K562 (cell line): ENCODE measurements around the gene INCENP. TPM values are rescaled to one million over a fixed set of nuclear protein-coding genes. Genes with fewer than 3 reads are reported as not detected.

Experiments
- ATAC-seq: fragments of 200-7000 bp; cut with Tn5 transposase; 3 replicates; pipeline ENCODE4 v1.9.1; 2020; ENCODE audit warnings: moderate library complexity
- BruUV-seq: library from RNA; stranded (reverse); fragments of 400-500 nt; replicated peaks from 2 replicates; lab custom pipeline; 2021; lab: Mats Ljungman, UMichigan
- CTCF ChIA-PET: fragments of 300-600 bp; formaldehyde crosslinking; extraction: SDS; loops from one replicate; lab custom pipeline; 2021; ENCODE audit warnings: low intra/inter-chr PET ratio; lab: Yijun Ruan, JAX
- POLR2A ChIA-PET: fragments of 300-600, 350-650 bp; sonication (Branson Sonifier 250); formaldehyde crosslinking; extraction: SDS; loops from one replicate; lab custom pipeline; 2021; ENCODE audit warnings: antibody characterized with exemption, inconsistent platforms; lab: Yijun Ruan, JAX
- DNase-seq, 4 experiments: peaks; one replicate each; pipeline versions ENCODE4 v3.0.0 to v3.0.0-alpha.2; 2011 to 2018; ENCODE audit warnings: low spot score in 3 of 4, mixed read lengths in 3 of 4; ENCODE audit errors: extremely low read depth in 1 of 4
- FAIRE-seq: peaks from 2 replicates; lab custom pipeline; 2011; peaks lifted over from hg19 to GRCh38; lab: Jason Lieb, UNC
- H2AFZ ChIP-seq: 2 replicates; pipeline ENCODE4 v1.6.0; 2011; ENCODE audit warnings: low read depth, low read length, control low read depth, inconsistent platforms
- H3K27ac ChIP-seq: fragments of 200-600 bp; 3 replicates; pipeline ENCODE4 v1.8.0; 2011; ENCODE audit warnings: low read depth, mild to moderate bottlenecking, control low read depth, inconsistent platforms, low read length, moderate library complexity, mixed read lengths; ENCODE audit errors: extremely low read depth
- H3K27me3 ChIP-seq, 2 experiments: fragments of 300-600 bp in 1 of 2; 2 replicates in 1 of 2; 3 replicates in 1 of 2; pipeline versions ENCODE4 v1.6.0 to v1.8.0; 2011; ENCODE audit warnings: inconsistent platforms in 2 of 2, low read length in 2 of 2, mild to moderate bottlenecking in 1 of 2, mixed read lengths in 1 of 2, moderate library complexity in 1 of 2; ENCODE audit not compliant: control insufficient read depth in 2 of 2, insufficient read depth in 2 of 2
- H3K36me3 ChIP-seq: fragments of 300-600 bp; 3 replicates; pipeline ENCODE4 v1.8.0; 2011; ENCODE audit warnings: mild to moderate bottlenecking, low read length, inconsistent platforms; ENCODE audit not compliant: control insufficient read depth, insufficient read depth
- H3K4me1 ChIP-seq, 2 experiments: fragments of 200-600 bp in 1 of 2; replicated peaks in 1 of 2; 2 replicates in 1 of 2; 3 replicates in 1 of 2; pipeline versions ENCODE4 v1.5.1 to v1.8.0; 2011; ENCODE audit warnings: inconsistent platforms in 2 of 2, low read length in 2 of 2, mild to moderate bottlenecking in 1 of 2, mixed read lengths in 1 of 2, moderate library complexity in 1 of 2; ENCODE audit not compliant: control insufficient read depth in 2 of 2, insufficient read depth in 2 of 2
- H3K4me2 ChIP-seq: 2 replicates; pipeline ENCODE4 v1.6.1; 2011; ENCODE audit warnings: low read length, control low read depth, inconsistent platforms, mixed read lengths; ENCODE audit not compliant: insufficient read depth
- H3K4me3 ChIP-seq: fragments of 200-600 bp; sonication (generic), shearing (Covaris generic); 2 replicates; pipeline ENCODE4 v1.5.1; 2016; ENCODE audit warnings: control low read depth, inconsistent platforms
- H3K79me2 ChIP-seq: fragments of 200-600 bp; 3 replicates; pipeline ENCODE4 v1.8.0; 2011; ENCODE audit warnings: low read length, inconsistent platforms; ENCODE audit not compliant: control insufficient read depth, insufficient read depth
- H3K9ac ChIP-seq, 2 experiments: 2 replicates each; pipeline versions ENCODE4 v1.6.0 to v1.6.1; 2011; ENCODE audit warnings: low read depth in 2 of 2, low read length in 2 of 2, control low read depth in 1 of 2, inconsistent platforms in 1 of 2, mild to moderate bottlenecking in 1 of 2, mixed read lengths in 1 of 2; ENCODE audit not compliant: insufficient read depth in 1 of 2
- H3K9me1 ChIP-seq: one replicate; pipeline ENCODE4 v1.6.0; 2011; ENCODE audit warnings: inconsistent platforms, mild to moderate bottlenecking, low read length, moderate library complexity; ENCODE audit not compliant: control insufficient read depth, insufficient read depth
- H3K9me3 ChIP-seq: replicated peaks from 2 replicates; pipeline ENCODE4 v1.5.1; 2011; ENCODE audit warnings: low read depth, low read length, inconsistent platforms; ENCODE audit not compliant: control insufficient read depth, insufficient read depth
- H4K20me1 ChIP-seq: replicated peaks from 2 replicates; pipeline ENCODE4 v1.6.1; 2011; ENCODE audit warnings: low read length, inconsistent platforms, mixed read lengths; ENCODE audit not compliant: control insufficient read depth, insufficient read depth
- ADNP ChIP-seq: fragments of 200-800 bp; sonication (Bioruptor generic); IDR thresholded peaks from 2 replicates; pipeline ENCODE4 v1.6.1; 2016; ENCODE audit warnings: missing genetic modification characterization, missing compliant biosample characterization
- CREB3 ChIP-seq: fragments of 450-650 bp; conservative IDR thresholded peaks from 2 replicates; pipeline ENCODE4 v1.6.1; 2016; ENCODE audit warnings: missing genetic modification characterization, low read depth, mild to moderate bottlenecking, missing compliant biosample characterization, moderate library complexity
- NR3C1 ChIP-seq: sonication (generic); formaldehyde crosslinking; IDR thresholded peaks from 2 replicates; pipeline ENCODE4 v1.8.1; 2022; ENCODE audit warnings: missing genetic modification reagents
- REST ChIP-seq, 2 experiments: fragments of 450-650 bp; formaldehyde crosslinking in 1 of 2; IDR thresholded peaks; 2 replicates each; pipeline versions ENCODE4 v1.4.0 to v1.6.1; 2014 to 2020; ENCODE audit warnings: mild to moderate bottlenecking in 2 of 2, borderline replicate concordance in 1 of 2, low read depth in 1 of 2
- ZSCAN32 ChIP-seq: fragments of 450-650 bp; formaldehyde crosslinking; IDR thresholded peaks from 2 replicates; pipeline ENCODE4 v1.4.0; 2020; ENCODE audit warnings: mild to moderate bottlenecking, moderate library complexity
- WGBS: fragments of 100-300 bp; shearing (Covaris generic); methylation state at CpG from one replicate; pipeline ENCODE4 v1.1.6; 2016; ENCODE audit warnings: low coverage, mixed read lengths; ENCODE audit not compliant: insufficient coverage; ENCODE audit errors: missing lambda C conversion rate; 5-methylcytosine and 5-hydroxymethylcytosine counted together
- in situ Hi-C: fragments of 300-500 bp; cut with MboI; formaldehyde crosslinking; loops from 4 replicates; pipeline ENCODE4 v1.15.0; 2018; ENCODE audit warnings: inconsistent platforms, mixed read lengths
- intact Hi-C: fragments of 100-400 bp; cut with micrococcal nuclease; formaldehyde crosslinking; loops from 2 replicates; pipeline ENCODE4 v1.14.2; 2022
- polyA plus RNA-seq, 8 experiments: library from polyadenylated mRNA; depleted of rRNA in 4 of 8; stranded (reverse) in 5 of 8; unstranded in 3 of 8; fragments of >200 nt; fragmentation: Nextera tagmentation in 2 of 8; fragmentation: Illumina TruSeq in 1 of 8; extraction: Ambion mirVana in 2 of 8; extraction: Trizol in 1 of 8; gene quantifications; 2 replicates each; pipeline versions ENCODE4 v1.2.1 to v1.2.3, GENCODE V29; 2011 to 2014; ENCODE audit warnings: inconsistent platforms in 1 of 8, missing spikeins in 1 of 8
- total RNA-seq, 7 experiments: library from RNA; depleted of rRNA in 6 of 7; stranded (reverse); fragments of >200 nt in 6 of 7; fragmentation: Illumina TruSeq in 2 of 7; extraction: Trizol in 2 of 7; gene quantifications; 2 replicates each; pipeline versions ENCODE4 v1.2.1 to v1.2.3, GENCODE V29; 2011 to 2021; ENCODE audit warnings: low replicate concordance in 1 of 7
- TF ChIP-seq, protein P1 (sequence below): sonication (generic); formaldehyde crosslinking; IDR thresholded peaks from 2 replicates; pipeline ENCODE4 v1.9.0; 2022; ENCODE audit warnings: mild to moderate bottlenecking, missing genetic modification reagents
- TF ChIP-seq, protein P2 (sequence below): sonication (generic); formaldehyde crosslinking; IDR thresholded peaks from 2 replicates; pipeline ENCODE4 v1.8.0; 2022; ENCODE audit warnings: mild to moderate bottlenecking, missing genetic modification reagents

The INCENP gene
- total and polyA plus RNA-seq, 9 of the 15 experiments (the other 6 are each of a cell fraction or from before 2014, with no cell fraction given): 1.1 to 97.9 (median 28.2) TPM

DNA sequence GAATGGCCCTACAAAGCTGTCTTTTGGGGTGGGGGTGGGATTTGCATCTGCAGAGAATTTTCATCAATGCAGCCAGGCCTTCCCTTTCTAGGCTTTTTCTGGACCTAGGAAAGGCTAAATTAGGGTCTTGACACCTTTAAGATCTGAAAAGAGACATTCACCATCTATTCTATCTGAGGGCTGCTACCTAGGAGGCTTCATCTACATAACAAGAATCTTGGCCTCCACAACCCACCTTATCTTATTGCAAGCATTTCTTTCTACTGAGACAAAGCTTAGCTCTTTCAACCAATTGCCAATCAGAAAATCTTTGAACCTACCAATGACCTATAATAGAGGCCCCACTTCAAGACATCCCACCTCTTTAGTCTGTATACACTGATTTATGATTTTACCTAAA, 20.7 kb upstream of the INCENP start (continued):
- TF ChIP-seq NR3C1 (no peak), ADNP (no peak)

GRCh38 chr11:62103986-62104385, 19.8 kb upstream of the INCENP start:
- Histone ChIP-seq H3K4me2 (no peak overlapping the region), H3K9ac (no peak overlapping the region), H3K4me3 (no peak overlapping the region), H2AFZ (no peak overlapping the region), H4K20me1 (no peaks in the 10 kb centered on the region), H3K27me3 (no peaks in the 10 kb centered on the region), H3K36me3 (no peaks in the 10 kb centered on the region), H3K9me1 (no peaks in the 10 kb centered on the region), H3K4me1 (peaks cover 3 to 16% of the 10 kb centered on the region in 2 experiments; a peak in 4 of 5 replicates), H3K9me3 (no peaks in the 10 kb centered on the region), H3K27ac (no peak overlapping the region), H3K79me2 (no peaks in the 10 kb centered on the region)
- 37% methylated on average over 3 of the region's 3 CpGs for WGBS
- no TSS peak for BruUV-seq
- POLR2A ChIA-PET: interaction anchor here (0.7 to 1.3 kb wide), 5 partner anchors 18 to 155 kb away, joined by 3 to 6 read pairs (median 4); partner anchors contain the start of gene FTH1
- in situ Hi-C loops: no loop called here
- FAIRE-seq: no peak
- CTCF ChIA-PET: interaction anchor here (5.4 kb wide), 1 partner anchor 205 kb away, joined by 51 read pairs; no protein-coding TSS in a partner anchor
- no peak for ATAC-seq
- DNase-seq: no peak
- intact Hi-C loops: no loop called here
- TF ChIP-seq, protein P1, sequence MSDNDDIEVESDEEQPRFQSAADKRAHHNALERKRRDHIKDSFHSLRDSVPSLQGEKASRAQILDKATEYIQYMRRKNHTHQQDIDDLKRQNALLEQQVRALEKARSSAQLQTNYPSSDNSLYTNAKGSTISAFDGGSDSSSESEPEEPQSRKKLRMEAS (CRISPR knock-in tag): no peak
- no peak for TF ChIP-seq ZSCAN32 (CRISPR knock-in tag)
- TF ChIP-seq CREB3 (tag): no peak
- TF ChIP-seq REST (IDR thresholded peaks at IDR 0.05; ENCODE audit: borderline replicate concordance): no peak
- no peak for TF ChIP-seq REST (CRISPR knock-in tag; IDR thresholded peaks at IDR 0.05; ENCODE audit: low read depth)
- TF ChIP-seq, protein P2, sequence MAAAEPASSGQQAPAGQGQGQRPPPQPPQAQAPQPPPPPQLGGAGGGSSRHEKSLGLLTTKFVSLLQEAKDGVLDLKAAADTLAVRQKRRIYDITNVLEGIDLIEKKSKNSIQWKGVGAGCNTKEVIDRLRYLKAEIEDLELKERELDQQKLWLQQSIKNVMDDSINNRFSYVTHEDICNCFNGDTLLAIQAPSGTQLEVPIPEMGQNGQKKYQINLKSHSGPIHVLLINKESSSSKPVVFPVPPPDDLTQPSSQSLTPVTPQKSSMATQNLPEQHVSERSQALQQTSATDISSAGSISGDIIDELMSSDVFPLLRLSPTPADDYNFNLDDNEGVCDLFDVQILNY (CRISPR knock-in tag): no peak
